ENCODE data around the gene ASB18. TPM values are rescaled to one million over a fixed set of nuclear protein-coding genes. Genes with fewer than 3 reads are reported as not detected.

Gene ASB18
- polyA plus RNA-seq, 1 donor (not counting 4 experiments of a cell fraction or from before 2014, with no cell fraction given) = not detected

GRCh38 chr2:236221798-236222197 is 42.4 kb downstream of the ASB18 start:
- Histone ChIP-seq H3K27ac (ENCODE audit: control insufficient read depth, insufficient read depth, low read length) (no peak overlapping the region), H3K79me2 (ENCODE audit: control insufficient read depth, insufficient read depth, low read length) (no peaks in the 10 kb centered on the region), H3K4me1 (ENCODE audit: control insufficient read depth, extremely low read depth, insufficient read depth, low read length) (no peaks in the 10 kb centered on the region), H3K4me2 (ENCODE audit: control insufficient read depth, extremely low read depth, insufficient read depth, low read depth, low read length) (no peak overlapping the region), H2AFZ (ENCODE audit: control insufficient read depth, low read length) (no peak overlapping the region), H4K20me1 (ENCODE audit: control insufficient read depth, extremely low read depth, insufficient read depth, low read length) (no peaks in the 10 kb centered on the region), H3K9ac (ENCODE audit: control insufficient read depth, extremely low read depth, insufficient read depth, low read length) (no peak overlapping the region), H3K27me3 (ENCODE audit: control insufficient read depth, extremely low read depth, insufficient read depth, low read length) (no peaks in the 10 kb centered on the region), H3K4me3 (ENCODE audit: control insufficient read depth in 2 of 3, extremely low read depth in 1 of 3, insufficient read depth in 2 of 3, low read depth in 1 of 3, low read length in 3 of 3) (no peak overlapping the region), H3K9me1 (ENCODE audit: control insufficient read depth, extremely low read depth, insufficient read depth, low read length) (no peaks in the 10 kb centered on the region), H3K9me3 (ENCODE audit: control insufficient read depth, low read depth, low read length) (no peaks in the 10 kb centered on the region), H3K36me3 (ENCODE audit: control insufficient read depth in 2 of 2, extremely low read depth in 1 of 2, insufficient read depth in 2 of 2, low read length in 2 of 2) (no peaks in the 10 kb centered on the region)
- FAIRE-seq = no peak
- no peak for TF ChIP-seq EZH2 (IDR thresholded peaks at IDR 0.05; ENCODE audit: low read length)
- TF ChIP-seq CTCF (optimal IDR thresholded peaks at IDR 0.05 in 1 of 3, IDR thresholded peaks at IDR 0.05 in 1 of 3, conservative IDR thresholded peaks at IDR 0.05 in 1 of 3; ENCODE audit: extremely low read depth in 1 of 3, insufficient read depth in 2 of 3, low read length in 3 of 3) = no peak
- DNase-seq (ENCODE audit: low read depth, low spot score) = no peak
- dilution Hi-C loops (cut with MboI; ENCODE audit: extremely low pct_ligation_motif_present, low sequenced_read_pairs) = no loop called here

- FAIRE-seq (no peak), DNase-seq (ENCODE audit: low read depth, low spot score) (no peak)
- Histone ChIP-seq H3K36me3 (ENCODE audit: control insufficient read depth in 2 of 2, extremely low read depth in 1 of 2, insufficient read depth in 2 of 2, low read length in 2 of 2) (no peaks in the 10 kb centered on the region), H3K9ac (ENCODE audit: control insufficient read depth, extremely low read depth, insufficient read depth, low read length) (no peak overlapping the region), H3K79me2 (ENCODE audit: control insufficient read depth, insufficient read depth, low read length) (no peaks in the 10 kb centered on the region), H3K4me1 (ENCODE audit: control insufficient read depth, extremely low read depth, insufficient read depth, low read length) (peaks cover 10% of the 10 kb centered on the region), H3K27ac (ENCODE audit: control insufficient read depth, insufficient read depth, low read length) (no peak overlapping the region), H2AFZ (ENCODE audit: control insufficient read depth, low read length) (no peak overlapping the region), H3K4me3 (ENCODE audit: control insufficient read depth in 2 of 3, extremely low read depth in 1 of 3, insufficient read depth in 2 of 3, low read depth in 1 of 3, low read length in 3 of 3) (no peak overlapping the region), H4K20me1 (ENCODE audit: control insufficient read depth, extremely low read depth, insufficient read depth, low read length) (no peaks in the 10 kb centered on the region), H3K9me3 (ENCODE audit: control insufficient read depth, low read depth, low read length) (no peaks in the 10 kb centered on the region), H3K4me2 (ENCODE audit: control insufficient read depth, extremely low read depth, insufficient read depth, low read depth, low read length) (no peak overlapping the region), H3K27me3 (ENCODE audit: control insufficient read depth, extremely low read depth, insufficient read depth, low read length) (no peaks in the 10 kb centered on the region), H3K9me1 (ENCODE audit: control insufficient read depth, extremely low read depth, insufficient read depth, low read length) (no peaks in the 10 kb centered on the region)
- TF ChIP-seq EZH2 (IDR thresholded peaks at IDR 0.05; ENCODE audit: low read length) = no peak
- no peak for TF ChIP-seq CTCF (optimal IDR thresholded peaks at IDR 0.05 in 1 of 3, IDR thresholded peaks at IDR 0.05 in 1 of 3, conservative IDR thresholded peaks at IDR 0.05 in 1 of 3; ENCODE audit: extremely low read depth in 1 of 3, insufficient read depth in 2 of 3, low read length in 3 of 3)
- dilution Hi-C loops (cut with MboI; ENCODE audit: extremely low pct_ligation_motif_present, low sequenced_read_pairs) = no loop called here
These were observed 44.8 kb downstream of the ASB18 start for GRCh38 chr2:236219411-236219810.

Measured in keratinocyte (primary cell).